ENCODE data around the gene GPR31.
"Not testable (repeated sequence)": the region's sequence is repeated elsewhere in the genome, so short reads cannot be mapped to it uniquely, and the experiment has no call there.

Gene GPR31, protein sequence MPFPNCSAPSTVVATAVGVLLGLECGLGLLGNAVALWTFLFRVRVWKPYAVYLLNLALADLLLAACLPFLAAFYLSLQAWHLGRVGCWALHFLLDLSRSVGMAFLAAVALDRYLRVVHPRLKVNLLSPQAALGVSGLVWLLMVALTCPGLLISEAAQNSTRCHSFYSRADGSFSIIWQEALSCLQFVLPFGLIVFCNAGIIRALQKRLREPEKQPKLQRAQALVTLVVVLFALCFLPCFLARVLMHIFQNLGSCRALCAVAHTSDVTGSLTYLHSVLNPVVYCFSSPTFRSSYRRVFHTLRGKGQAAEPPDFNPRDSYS

DNA sequence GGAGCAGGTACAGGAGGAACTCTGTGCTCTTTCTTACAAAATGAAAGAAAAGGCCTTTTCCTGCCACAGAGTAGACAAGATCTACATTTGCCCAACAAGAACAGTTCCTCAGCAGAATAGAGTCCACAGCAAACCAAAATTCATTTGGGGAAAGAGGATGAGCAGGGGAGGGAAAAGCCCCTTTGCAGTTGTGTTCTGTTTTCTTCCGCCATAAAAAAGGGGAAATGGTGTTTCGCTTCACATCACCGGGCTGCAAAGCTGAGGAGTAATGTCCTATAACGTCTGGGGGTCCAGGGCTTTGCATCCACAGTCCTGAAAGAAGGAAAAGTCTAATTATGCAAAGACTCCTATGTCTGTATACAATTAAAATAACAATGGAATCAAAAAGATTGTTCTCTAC is at the start of gene GPR31:
TSS of gene GPR31 (minus strand) at position 118 of the 400 bp plus-strand sequence. CDS start 149 bp downstream, outside the sequence.
- DNase-seq (ENCODE audit: low read depth in 2 of 3, low spot score in 2 of 3): no peak

GRCh38 chr6:167207527-167207926 is 49.7 kb upstream of the GPR31 start:
- no peak for DNase-seq (ENCODE audit: low read depth in 2 of 3, low spot score in 2 of 3)

DNA sequence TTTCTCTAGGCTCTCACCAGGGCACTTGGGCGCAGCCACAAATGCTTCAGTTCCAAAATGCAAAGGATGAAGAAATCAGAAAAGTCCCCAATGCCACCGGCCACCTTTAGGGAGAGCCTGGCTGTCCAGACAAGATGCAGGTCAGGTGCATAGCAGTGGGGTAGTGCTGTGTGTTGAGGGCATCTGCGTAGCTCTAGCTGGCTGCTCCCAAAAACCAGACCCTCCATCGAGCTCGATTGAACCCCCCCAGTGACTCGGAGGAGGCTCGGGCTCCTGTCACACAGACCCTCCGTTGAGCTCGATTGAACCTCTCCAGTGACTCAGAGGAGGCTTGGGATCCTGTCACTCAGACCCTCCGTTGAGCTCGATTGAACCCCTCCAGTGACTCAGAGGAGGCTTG is 47.5 kb upstream of the GPR31 start:
- DNase-seq (ENCODE audit: low read depth in 2 of 3, low spot score in 2 of 3): not testable (repeated sequence)

DNA sequence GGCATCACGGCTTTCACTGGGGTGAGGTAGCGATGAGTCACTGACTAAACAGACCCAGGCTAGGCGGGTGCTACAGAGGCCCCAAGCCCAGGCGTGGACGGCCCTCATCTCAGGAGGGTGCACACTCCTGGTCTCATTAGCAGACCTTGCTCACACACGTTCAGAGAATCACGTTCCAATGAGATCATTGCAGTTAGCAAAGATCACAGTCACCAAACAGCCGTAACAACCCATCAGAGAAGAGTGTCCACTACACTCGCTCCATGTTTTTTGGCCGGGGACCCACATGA is 46.2 kb upstream of the GPR31 start:
- not testable (repeated sequence) for DNase-seq (ENCODE audit: low read depth in 2 of 3, low spot score in 2 of 3)

DNA sequence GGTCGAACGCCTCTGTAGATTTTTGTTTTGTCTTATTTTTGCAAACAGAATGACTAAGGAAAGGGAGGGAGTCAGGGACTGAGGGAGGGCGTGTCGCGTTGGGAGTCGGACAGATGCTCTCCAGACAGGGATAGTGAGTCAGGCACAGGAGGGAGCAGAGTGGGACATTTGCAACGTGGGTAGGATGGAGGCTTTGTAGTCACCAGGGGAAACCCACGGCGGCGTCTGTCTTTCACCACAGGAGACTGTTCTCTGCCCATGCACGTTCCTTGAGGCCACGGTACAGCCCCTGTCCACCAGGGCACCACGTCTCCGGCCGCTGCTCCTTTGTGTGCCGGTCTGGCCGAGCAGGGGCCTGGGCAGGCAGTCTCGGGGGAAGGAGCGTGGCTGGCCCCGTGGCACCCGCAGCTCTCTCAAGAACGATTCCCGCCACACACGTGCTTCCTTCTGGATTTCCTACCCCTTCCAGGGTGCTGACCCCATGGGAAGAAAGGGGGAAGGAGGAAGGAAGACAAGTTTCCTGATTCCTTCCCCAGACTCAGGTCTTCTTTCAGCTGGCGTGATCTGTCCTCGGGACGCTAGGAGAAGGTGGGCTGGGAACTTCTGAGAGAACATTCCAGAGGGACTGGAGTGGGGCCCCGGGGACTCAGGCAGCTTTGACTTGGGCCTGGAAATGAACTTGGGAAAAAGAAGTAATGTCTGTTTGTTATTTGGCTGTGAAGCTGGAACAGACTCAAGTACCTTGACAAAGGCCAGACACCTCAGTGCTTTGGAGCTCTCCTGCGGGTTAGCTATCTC is 45.7 kb upstream of the GPR31 start:
- not testable (repeated sequence) for DNase-seq (ENCODE audit: low read depth in 2 of 3, low spot score in 2 of 3)

GRCh38 chr6:167202613-167203012 is 44.8 kb upstream of the GPR31 start:
- not testable (repeated sequence) for DNase-seq (ENCODE audit: low read depth in 2 of 3, low spot score in 2 of 3)

GRCh38 chr6:167200806-167201205 is 43.0 kb upstream of the GPR31 start:
- DNase-seq (ENCODE audit: low read depth in 2 of 3, low spot score in 2 of 3): no peak

DNA sequence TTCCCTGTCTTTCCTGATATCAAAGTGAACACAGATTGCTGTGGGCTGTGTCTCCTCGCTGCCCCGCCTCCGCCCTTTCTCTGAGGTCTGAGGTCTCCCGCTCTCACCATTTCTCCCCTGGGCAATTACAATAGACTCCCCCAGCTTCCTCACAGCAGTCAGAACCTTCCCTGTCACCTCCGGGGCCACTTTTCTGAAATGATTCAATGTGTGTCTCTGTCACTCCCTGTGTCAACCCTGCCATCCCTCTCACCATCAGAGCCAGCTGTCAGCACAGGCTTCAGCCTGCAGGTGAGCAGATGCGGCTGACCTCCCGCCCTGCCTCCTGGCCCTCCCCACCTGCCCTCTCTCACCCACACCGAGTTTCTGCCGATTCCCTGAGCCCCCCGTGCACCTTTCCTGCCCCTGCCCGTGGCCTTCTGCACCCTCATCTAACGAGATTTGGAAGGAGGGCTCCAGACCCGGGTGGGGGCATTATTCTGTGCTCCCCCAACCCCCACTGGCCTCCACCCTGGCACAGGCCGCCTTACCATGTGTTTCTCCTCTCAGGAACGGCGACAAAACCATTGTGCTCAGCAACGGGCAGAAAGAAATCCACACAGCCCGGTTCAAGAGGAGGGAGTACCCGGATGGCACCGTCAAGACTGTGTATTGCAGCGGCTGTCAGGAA is 38.3 kb upstream of the GPR31 start:
- DNase-seq (ENCODE audit: low read depth in 2 of 3, low spot score in 2 of 3): not testable (repeated sequence)

- not testable (repeated sequence) for DNase-seq (ENCODE audit: low read depth in 2 of 3, low spot score in 2 of 3)
Measured at GRCh38 chr6:167193515-167194125, 35.8 kb upstream of the GPR31 start.

DNA sequence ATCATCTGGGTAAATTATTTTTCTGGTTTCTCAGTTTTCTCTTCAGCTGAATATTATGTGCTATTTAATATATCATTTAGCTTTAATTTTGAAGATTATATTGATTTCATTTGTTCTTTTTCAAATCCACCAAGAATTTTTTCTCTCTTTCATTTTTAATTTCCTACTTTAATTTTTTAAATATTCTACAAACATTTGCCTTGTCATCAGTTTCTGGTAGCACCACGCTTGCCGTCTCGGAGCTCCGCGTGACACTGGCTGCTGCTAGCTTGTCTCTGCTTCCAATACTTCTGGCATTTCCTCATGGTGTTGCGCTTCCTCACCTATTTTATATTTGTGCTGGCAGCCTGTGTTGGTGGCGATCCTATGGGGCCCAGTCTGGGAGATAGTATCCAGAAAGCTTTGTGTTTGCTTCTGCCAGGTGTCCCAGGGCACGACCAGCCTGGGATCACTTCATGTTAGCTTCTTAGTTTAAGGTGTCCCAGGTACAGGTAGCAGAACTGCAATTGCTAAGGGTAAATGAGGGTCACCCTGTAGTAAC is 33.3 kb upstream of the GPR31 start:
- DNase-seq (ENCODE audit: low read depth in 2 of 3, low spot score in 2 of 3): not testable (repeated sequence)

DNA sequence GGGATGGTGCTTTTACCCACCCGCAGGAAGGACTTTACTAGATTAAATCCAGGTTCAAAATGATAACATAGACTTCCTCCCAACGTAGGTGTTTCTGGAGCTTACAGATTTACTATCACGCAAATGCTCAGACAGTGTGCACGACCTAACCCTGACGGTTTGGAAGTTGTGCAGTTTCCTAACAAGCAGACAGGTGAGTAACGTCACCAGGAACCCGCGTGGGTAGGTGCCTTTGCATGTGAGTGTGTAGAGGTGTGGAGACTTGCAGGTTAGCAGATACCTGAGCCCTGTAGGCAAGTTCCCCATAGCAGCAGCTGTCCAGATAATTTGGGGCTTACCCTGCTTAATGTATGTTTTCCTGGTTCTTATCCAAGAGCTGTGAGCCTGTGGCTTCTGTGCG is 29.5 kb upstream of the GPR31 start:
- not testable (repeated sequence) for DNase-seq (ENCODE audit: low read depth in 2 of 3, low spot score in 2 of 3)

DNA sequence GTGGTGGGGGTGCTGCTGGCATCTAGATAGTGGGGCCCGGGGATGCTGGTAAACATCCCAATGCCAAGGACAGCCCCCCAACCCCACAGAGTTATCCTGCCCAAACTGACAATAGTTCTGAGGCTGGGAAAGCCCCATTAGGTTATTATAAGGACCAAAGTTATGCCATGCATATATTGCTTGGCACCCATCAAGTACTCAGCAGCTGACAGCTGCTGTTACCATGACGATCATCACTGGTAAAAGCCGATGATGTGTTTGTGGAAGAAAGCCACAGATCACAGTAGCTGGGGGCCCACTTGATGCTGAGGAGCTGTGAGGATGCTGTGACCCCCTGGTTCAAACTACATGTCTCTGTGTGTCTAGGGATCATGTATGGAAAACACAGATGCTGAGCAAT is 27.3 kb upstream of the GPR31 start:
- DNase-seq (ENCODE audit: low read depth in 2 of 3, low spot score in 2 of 3): not testable (repeated sequence)

DNA sequence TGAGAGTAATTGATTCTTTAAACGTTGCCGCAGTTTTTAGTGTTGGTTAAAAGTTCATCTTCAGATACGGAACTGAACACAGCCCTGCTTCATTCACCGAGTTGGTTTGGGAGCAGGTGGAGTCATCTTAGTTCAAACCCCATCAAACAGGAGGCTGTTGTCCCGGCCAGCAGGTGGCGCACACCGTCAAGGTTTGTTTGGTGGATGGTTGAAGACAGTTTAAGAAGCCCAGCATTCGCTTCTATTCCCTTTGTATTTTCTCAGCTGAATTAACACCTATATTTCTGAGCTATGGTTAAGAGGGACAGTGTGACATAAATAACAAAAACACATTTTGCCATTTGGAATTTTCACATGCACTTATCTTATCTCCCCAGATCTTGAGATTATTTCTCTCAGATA is 25.1 kb upstream of the GPR31 start:
- DNase-seq (ENCODE audit: low read depth in 2 of 3, low spot score in 2 of 3): not testable (repeated sequence)

DNA sequence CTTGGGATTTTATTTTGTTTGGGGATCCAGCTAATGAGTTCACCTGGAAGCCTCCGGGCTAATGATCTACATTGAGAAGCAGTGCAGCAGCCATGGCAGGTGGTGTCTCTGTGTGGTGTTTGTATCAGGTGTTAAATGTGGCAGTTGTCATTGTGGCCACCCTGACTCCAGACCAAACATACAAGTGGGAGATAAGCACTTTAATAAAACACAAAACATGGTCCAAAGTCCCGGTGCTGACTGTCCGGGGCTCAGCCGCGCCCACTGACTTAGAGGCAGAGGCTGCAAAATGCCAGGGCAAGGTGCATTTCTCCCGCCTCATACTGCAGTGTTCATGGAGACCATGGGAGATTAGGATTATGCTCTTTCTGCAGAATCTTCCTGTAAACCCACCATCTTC is 23.6 kb upstream of the GPR31 start:
- DNase-seq (ENCODE audit: low read depth in 2 of 3, low spot score in 2 of 3): not testable (repeated sequence)

DNA sequence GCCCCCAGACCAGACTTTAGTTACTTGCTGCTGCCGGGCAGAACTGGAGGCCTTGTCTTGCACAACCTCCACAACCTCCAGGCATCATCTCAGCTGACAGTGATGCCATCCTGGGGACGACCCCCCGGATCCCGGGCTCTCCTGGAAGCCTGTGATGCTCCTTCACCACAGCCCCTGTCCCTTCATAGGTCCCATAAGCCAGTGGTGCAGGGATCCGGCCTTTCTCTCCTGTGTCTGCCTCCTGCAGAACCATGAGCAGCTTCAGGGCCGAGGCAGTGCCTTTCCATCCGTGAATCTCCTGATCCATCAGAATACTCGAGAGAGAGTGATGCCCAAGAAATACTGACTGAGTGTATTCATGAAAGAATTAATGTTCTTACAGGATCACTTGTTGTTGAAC is 22.3 kb upstream of the GPR31 start:
- DNase-seq (ENCODE audit: low read depth in 2 of 3, low spot score in 2 of 3): not testable (repeated sequence)

DNA sequence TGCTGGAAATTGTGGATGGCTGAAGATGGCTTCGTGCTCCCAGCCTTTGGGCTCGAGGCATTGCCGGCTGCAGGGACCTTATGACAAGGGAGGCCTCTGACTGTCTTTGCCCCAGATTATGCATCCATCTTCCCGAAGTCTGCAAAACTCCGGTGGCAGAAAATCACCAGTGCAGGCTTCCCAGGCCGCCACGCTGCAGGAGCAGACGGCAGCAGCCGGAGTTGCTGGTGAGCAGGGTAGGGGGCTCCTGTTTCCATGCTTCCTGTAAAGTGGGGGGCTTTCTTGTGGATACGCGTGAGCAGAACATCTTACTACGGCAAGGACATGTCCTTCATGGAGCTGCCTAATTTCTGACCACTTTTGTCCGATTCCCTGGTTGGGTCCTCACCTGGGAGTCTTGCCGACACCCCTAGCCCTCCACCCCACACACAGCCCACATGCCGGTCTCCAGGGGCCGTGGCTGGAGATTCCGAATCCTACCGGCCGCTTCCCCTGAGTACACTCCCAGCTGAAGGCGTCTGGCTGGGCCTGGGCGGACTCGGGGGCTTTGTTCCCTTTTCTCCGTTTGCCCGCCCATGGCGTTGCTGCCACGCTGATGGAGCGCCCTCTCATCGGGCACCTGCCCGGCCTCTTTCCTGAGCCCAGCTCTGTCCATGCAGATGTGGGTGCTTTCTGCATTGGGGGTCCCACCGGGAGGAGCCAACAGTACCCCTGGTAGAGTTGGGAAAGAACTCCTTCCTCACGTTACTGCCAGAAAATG is 21.3 kb upstream of the GPR31 start:
- DNase-seq (ENCODE audit: low read depth in 2 of 3, low spot score in 2 of 3): not testable (repeated sequence)

DNA sequence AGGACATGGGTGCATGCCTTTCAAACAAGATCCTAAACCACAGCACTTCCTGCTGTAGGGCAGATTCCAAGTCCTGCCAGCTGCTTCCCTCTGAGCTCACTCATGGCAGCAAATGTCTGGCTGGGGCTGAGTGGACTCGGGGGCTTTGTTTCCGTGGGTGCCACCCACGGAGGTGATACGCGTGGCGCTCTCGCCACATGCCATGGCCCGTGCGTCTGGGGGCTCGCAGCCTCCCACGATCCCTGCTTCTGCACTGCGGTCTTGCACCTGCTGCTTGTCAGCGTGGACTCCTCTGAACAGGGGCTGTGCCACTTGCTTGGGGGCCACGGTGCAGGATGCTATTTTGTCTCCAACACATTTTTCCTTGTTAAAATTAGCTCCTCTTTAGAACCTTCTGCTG is 19.5 kb upstream of the GPR31 start:
- not testable (repeated sequence) for DNase-seq (ENCODE audit: low read depth in 2 of 3, low spot score in 2 of 3)

GRCh38 chr6:167172011-167172410 is 14.2 kb upstream of the GPR31 start:
- not testable (repeated sequence) for DNase-seq (ENCODE audit: low read depth in 2 of 3, low spot score in 2 of 3)

DNA sequence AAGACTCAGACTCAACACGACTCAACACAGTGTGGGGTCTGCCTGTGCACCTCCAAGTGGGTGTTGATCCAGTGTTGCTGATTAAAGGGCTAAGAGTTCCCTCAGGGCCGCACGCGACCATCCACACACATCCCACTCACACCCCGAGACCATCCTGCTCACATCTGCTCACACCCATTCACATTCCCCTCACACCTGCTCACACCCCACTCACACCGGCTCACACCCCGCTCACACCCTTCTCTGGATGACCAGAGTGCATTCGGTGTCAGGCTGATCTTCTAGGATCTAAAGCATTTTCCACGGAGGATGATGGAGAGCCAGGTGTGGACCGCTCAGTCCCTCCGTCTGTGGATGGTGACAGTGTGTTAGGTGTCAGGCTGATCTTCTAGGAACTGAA is 13.5 kb upstream of the GPR31 start:
- not testable (repeated sequence) for DNase-seq (ENCODE audit: low read depth in 2 of 3, low spot score in 2 of 3)

DNA sequence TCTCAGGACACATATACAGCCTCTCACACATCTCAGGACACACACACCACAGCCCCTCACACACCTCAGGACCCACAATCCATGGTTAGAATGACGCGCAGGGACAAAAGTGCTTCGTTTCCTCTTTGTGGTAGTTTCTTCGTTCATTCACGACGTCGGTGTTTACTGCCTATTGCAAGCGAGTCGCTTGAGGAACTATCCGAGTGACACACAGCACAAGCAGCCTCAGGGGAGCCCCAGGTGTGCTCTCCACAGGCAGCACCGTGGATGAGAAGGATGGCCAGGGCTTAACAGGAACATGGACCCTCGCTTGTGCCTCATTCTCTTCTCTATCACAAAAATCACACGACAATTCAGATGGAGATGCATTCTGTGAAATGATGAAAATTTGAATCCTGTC is 12.1 kb upstream of the GPR31 start:
- DNase-seq (ENCODE audit: low read depth in 2 of 3, low spot score in 2 of 3): not testable (repeated sequence)

All from activated CD8-positive, alpha-beta memory T cell treated with anti-CD3 and anti-CD28 coated beads for 48 hours (primary cell).